GM18909 (cell line): ENCODE results near the gene DNAL4.

ENCODE experiments used
- ATAC-seq: cut with Tn5 transposase; IDR thresholded peaks from one replicate; pipeline ENCODE4 v1.9.1; 2021; ENCODE audit warnings: mild to moderate bottlenecking; ENCODE audit not compliant: unreplicated experiment, poor library complexity

The DNAL4 gene

GRCh38 chr22:38744981-38745380 lies 49.0 kb downstream of the DNAL4 start:
- ATAC-seq, result no peak

- no peak for ATAC-seq
Measured at GRCh38 chr22:38742176-38742942, 51.6 kb downstream of the DNAL4 start.

- ATAC-seq, result no peak
Measured at GRCh38 chr22:38741576-38741975, 52.4 kb downstream of the DNAL4 start.

- no peak for ATAC-seq
Measured at GRCh38 chr22:38741166-38741565, 52.8 kb downstream of the DNAL4 start.

- no peak for ATAC-seq
Measured at GRCh38 chr22:38740754-38741153, 53.2 kb downstream of the DNAL4 start.

GRCh38 chr22:38740116-38740723 lies 53.7 kb downstream of the DNAL4 start:
- ATAC-seq, result no peak

- ATAC-seq, result no peak
Measured at GRCh38 chr22:38739300-38740055, 54.5 kb downstream of the DNAL4 start.

GRCh38 chr22:38738475-38739070 lies 55.4 kb downstream of the DNAL4 start:
- ATAC-seq, result no peak

- ATAC-seq, result no peak
Measured at GRCh38 chr22:38737302-38738060, 56.5 kb downstream of the DNAL4 start.

- ATAC-seq, result no peak
Measured at GRCh38 chr22:38736257-38736570, 57.7 kb downstream of the DNAL4 start.

- ATAC-seq, result no peak
Measured at GRCh38 chr22:38735465-38736256, 58.3 kb downstream of the DNAL4 start.

GRCh38 chr22:38735126-38735464 lies 58.8 kb downstream of the DNAL4 start:
- ATAC-seq, result no peak

GRCh38 chr22:38734421-38735100 lies 59.4 kb downstream of the DNAL4 start:
- no peak for ATAC-seq

- ATAC-seq, result no peak
Measured at GRCh38 chr22:38733724-38734381, 60.1 kb downstream of the DNAL4 start.

- no peak for ATAC-seq
Measured at GRCh38 chr22:38733329-38733723, 60.6 kb downstream of the DNAL4 start.

- ATAC-seq, result no peak
Measured at GRCh38 chr22:38732251-38732815, 61.6 kb downstream of the DNAL4 start.

- no peak for ATAC-seq
Measured at GRCh38 chr22:38731703-38732161, 62.2 kb downstream of the DNAL4 start.

GRCh38 chr22:38730411-38730871 lies 63.5 kb downstream of the DNAL4 start:
- no peak for ATAC-seq
